Progenitor cell of endocrine pancreas (in vitro differentiated cells): Measurements from ENCODE around the gene ZNF135. TPM values are rescaled to one million over a fixed set of nuclear protein-coding genes. Genes with fewer than 3 reads are reported as not detected.
A peak's percentile ranks its signal among the peaks of the same experiment; 100 is the strongest.

Experiments
- DNase-seq: peaks from one replicate; pipeline ENCODE4 v3.0.0; 2021; ENCODE audit warnings: low spot score; ENCODE audit not compliant: unreplicated experiment
- H3K27ac Mint-ChIP-seq: 2 replicates; pipeline ENCODE4 v1.8.0; 2021; ENCODE audit warnings: mild to moderate bottlenecking, moderate library complexity, mixed read lengths
- H3K27me3 Mint-ChIP-seq: 2 replicates; pipeline ENCODE4 v1.8.0; 2021; ENCODE audit warnings: mixed read lengths
- H3K36me3 Mint-ChIP-seq: 2 replicates; pipeline ENCODE4 v1.8.0; 2022; ENCODE audit warnings: mixed read lengths; ENCODE audit not compliant: insufficient read depth
- H3K4me1 Mint-ChIP-seq: 2 replicates; pipeline ENCODE4 v1.8.0; 2021; ENCODE audit warnings: low read depth, mixed read lengths
- H3K4me3 Mint-ChIP-seq: 2 replicates; pipeline ENCODE4 v1.8.0; 2021; ENCODE audit warnings: low read depth, mild to moderate bottlenecking, moderate library complexity, mixed read lengths
- H3K9me3 Mint-ChIP-seq: 2 replicates; pipeline ENCODE4 v1.8.0; 2021; ENCODE audit warnings: low read depth, mixed read lengths
- CTCF ChIP-seq: fragments of 200-600 bp; sonication (generic); IDR thresholded peaks from one replicate; pipeline ENCODE4 v1.5.0; 2021; ENCODE audit warnings: antibody characterized with exemption, mild to moderate bottlenecking; ENCODE audit not compliant: unreplicated experiment
- total RNA-seq: library from RNA; stranded (reverse); gene quantifications from 2 replicates; pipeline ENCODE4 v1.2.1, GENCODE V29; 2021

The ZNF135 gene
- total RNA-seq, 1 donor from 2014 or later = 17.9 TPM

- Mint-ChIP-seq H3K36me3 (peaks cover 9% of the 10 kb centered on the region), H3K4me1 (peaks cover 1% of the 10 kb centered on the region), H3K27ac (no peak overlapping the region), H3K27me3 (no peaks in the 10 kb centered on the region), H3K4me3 (no peak overlapping the region), H3K9me3 (peaks cover 27% of the 10 kb centered on the region)
- DNase-seq = no peak
- no peak for TF ChIP-seq CTCF
Measured at GRCh38 chr19:58020129-58020528, 39.0 kb upstream of the ZNF135 start.

GRCh38 chr19:58021541-58022282 lies 37.4 kb upstream of the ZNF135 start:
- no peaks in the 10 kb centered on the region for H3K4me1 Mint-ChIP-seq
- H3K27ac Mint-ChIP-seq = no peak overlapping the region
- peak; percentile 47 for TF ChIP-seq CTCF
- peaks cover 30% of the 10 kb centered on the region for H3K9me3 Mint-ChIP-seq
- H3K4me3 Mint-ChIP-seq = no peak overlapping the region
- H3K36me3 Mint-ChIP-seq = peaks cover 2% of the 10 kb centered on the region
- no peak for DNase-seq
- no peaks in the 10 kb centered on the region for H3K27me3 Mint-ChIP-seq

- Mint-ChIP-seq H3K27me3 (no peaks in the 10 kb centered on the region), H3K4me1 (no peaks in the 10 kb centered on the region), H3K4me3 (no peak overlapping the region), H3K36me3 (peaks cover under 1% of the 10 kb centered on the region), H3K27ac (no peak overlapping the region), H3K9me3 (peaks cover 26% of the 10 kb centered on the region)
- no peak for TF ChIP-seq CTCF
- no peak for DNase-seq
Measured at GRCh38 chr19:58022283-58022660, 36.8 kb upstream of the ZNF135 start.

- no peak overlapping the region for H3K4me3 Mint-ChIP-seq
- no peak for DNase-seq
- TF ChIP-seq CTCF = no peak
- H3K27me3 Mint-ChIP-seq = no peaks in the 10 kb centered on the region
- no peak overlapping the region for H3K27ac Mint-ChIP-seq
- no peaks in the 10 kb centered on the region for H3K4me1 Mint-ChIP-seq
- H3K36me3 Mint-ChIP-seq = no peaks in the 10 kb centered on the region
- H3K9me3 Mint-ChIP-seq = peaks cover 25% of the 10 kb centered on the region
Measured at GRCh38 chr19:58024661-58025060, 34.4 kb upstream of the ZNF135 start.

- no peak for TF ChIP-seq CTCF
- peaks cover 16% of the 10 kb centered on the region for H3K9me3 Mint-ChIP-seq
- peak within 1 kb of the TSS; percentile 87 for H3K27ac Mint-ChIP-seq
- H3K36me3 Mint-ChIP-seq = peaks cover 14% of the 10 kb centered on the region
- peak; percentile 83 for DNase-seq
- H3K4me1 Mint-ChIP-seq = peaks cover 5% of the 10 kb centered on the region
- H3K4me3 Mint-ChIP-seq = peak within 1 kb of the TSS; percentile 77
- H3K27me3 Mint-ChIP-seq = peaks cover 3% of the 10 kb centered on the region
Measured at GRCh38 chr19:58033741-58034476, 25.2 kb upstream of the ZNF135 start, which contains the start of gene ZSCAN1. TSS of gene ZSCAN1 (plus strand) at chr19:58034025. CDS start at chr19:58037837, 3,812 bp downstream.
